HG02943 (cell line): Measurements from ENCODE around the gene PPP1R14B.
A peak's percentile ranks its signal among the peaks of the same experiment; 100 is the strongest.

ENCODE experiments used
- ATAC-seq: cut with Tn5 transposase; IDR thresholded peaks from one replicate; pipeline ENCODE4 v1.9.1; 2021; ENCODE audit warnings: mild to moderate bottlenecking, low read depth, moderate library complexity; ENCODE audit not compliant: unreplicated experiment

PPP1R14B gene

DNA sequence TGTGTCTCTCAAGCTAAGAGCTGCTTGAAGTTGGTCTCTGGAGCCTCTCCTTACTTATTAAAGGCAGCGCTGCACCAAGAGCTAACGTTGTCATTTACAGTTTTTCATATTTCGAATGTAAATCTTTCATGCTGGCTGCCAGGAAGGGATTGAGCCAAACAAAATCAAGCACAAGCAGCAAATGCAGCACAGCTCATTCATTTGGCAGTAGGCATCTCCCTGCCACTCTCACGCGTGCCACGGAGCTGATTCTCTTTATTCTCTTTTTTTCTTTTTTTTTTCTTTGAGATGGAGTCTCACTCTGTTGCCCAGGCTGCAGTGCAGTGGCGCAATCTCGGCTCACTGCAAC lies 13.8 kb downstream of the PPP1R14B start:
- no peak for ATAC-seq

DNA sequence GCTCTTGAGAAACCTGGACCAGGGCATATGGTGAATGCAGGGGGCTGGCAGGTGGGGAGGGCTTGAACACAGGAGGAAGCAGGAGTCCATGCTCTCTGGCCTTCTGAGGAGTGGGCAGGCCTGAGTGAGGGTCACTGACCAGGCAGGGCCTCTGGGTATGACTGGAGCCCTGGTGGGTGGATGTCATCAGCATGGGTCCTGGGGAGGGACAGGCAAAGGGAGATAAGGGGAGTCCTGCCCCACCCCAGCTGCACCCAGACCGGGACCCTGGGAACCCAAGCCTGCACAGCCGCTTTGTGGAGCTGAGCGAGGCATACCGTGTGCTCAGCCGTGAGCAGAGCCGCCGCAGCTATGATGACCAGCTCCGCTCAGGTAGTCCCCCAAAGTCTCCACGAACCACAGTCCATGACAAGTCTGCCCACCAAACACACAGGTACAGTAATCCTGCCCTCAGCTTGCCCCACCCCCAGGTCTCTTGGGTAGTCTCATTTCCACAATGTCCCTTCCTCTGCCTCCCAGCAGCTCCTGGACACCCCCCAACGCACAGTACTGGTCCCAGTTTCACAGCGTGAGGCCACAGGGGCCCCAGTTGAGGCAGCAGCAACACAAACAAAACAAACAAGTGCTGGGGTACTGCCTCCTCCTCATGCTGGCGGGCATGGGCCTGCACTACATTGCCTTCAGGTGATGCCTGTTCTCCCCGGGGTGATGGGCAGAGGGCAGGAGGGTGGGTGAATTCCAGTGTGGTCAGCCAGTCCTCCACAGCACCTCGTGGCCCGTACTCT lies 14.4 kb downstream of the PPP1R14B start:
- no peak for ATAC-seq

DNA sequence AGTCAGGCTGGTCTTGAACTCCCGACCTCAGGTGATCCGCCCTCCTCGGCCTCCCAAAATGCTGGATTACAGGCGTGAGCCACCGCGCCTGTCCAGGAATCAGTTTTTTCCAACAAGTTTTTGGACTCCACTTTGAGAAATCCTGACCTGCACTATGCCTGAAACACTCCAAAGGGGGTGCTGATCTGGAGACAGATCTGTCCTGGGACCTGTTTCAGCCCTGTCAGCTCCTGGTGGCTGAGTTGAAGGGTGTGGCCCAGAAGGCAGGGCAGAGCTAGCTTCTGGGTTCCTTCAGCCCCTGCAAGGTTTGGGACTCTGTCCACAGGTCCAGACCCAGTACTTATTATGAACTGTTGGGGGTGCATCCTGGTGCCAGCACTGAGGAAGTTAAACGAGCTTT lies 15.2 kb downstream of the PPP1R14B start:
- ATAC-seq = no peak

DNA sequence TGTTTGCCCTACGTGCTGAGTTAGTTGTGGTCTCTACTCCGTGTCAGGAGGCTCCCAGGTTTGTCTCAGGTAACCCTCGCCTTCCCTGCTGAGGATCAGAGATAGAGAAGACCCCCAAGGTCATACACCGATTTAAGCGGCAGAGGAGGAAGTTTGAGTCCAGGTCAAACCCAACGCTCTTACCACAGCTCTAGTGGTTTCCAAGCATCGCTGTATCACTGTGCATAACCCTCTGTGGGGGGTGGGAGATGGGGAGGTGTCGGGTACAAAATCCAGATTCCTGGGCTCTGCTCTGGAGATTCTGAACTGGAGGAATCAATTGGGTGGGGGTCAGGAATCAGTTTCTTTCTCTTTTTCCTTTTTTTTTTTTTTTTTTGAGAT lies 15.8 kb downstream of the PPP1R14B start:
- no peak for ATAC-seq

DNA sequence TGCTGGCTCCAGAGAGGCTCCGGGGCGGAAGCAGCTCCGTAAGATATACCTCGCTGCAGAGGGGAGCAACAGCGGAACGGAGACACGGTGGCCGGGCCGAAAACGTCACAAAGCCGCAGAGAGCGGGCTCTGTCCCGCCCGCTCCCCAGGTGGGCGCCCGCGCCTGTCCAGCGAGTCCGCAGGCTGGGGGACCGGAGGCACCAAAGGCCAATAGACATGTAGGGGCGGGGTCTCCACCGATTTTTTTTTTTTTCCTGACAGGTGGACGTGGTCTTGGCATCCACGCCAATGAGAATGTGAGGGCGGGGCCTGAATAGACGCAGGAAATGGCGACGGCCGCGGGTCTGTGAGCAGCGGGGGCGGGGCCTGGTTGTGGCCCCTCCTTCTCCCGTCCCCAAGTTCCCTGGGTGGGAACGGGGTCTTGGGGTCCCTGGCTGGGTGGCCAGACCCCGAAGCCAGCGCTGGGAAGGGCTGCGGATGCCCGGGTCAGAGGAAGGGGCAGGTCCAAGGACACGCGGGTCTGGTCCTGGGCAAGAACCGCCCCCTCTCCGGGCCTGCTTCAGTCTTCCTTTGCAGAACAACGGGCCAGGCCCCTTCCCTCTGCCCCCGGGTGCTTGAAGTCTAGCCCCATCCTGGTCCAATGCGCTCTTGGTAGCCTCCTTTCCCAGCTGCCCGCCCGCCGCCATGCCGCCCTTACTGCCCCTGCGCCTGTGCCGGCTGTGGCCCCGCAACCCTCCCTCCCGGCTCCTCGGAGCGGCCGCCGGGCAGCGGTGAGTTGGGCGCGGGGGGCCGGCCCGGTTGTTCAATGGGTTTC lies 16.4 kb downstream of the PPP1R14B start, which contains the start of gene DNAJC4:
TSS of gene DNAJC4 (plus strand) at position 378 of the 814 bp plus-strand sequence. CDS start at position 685, 307 bp downstream.
- no peak for ATAC-seq

DNA sequence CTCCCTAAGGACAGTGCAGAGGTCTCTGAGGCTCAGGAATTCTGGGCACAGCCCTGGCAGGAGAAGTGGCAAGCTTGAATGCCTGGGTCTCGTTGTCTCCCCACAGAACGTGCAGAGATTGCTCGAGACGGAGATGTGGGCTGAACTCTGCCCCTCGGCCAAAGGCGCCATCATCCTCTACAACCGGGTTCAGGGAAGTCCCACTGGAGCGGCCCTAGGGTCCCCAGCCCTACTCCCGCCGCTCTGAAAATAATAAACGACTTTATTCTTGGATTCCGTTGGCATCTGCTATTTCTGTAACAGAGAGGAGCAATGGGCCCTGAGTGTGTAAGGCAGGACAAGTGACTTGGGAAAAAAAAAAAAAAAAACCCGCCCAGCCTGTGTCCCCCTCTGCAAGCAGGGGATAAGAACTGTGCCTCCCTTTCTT lies 17.0 kb downstream of the PPP1R14B start:
- no peak for ATAC-seq

DNA sequence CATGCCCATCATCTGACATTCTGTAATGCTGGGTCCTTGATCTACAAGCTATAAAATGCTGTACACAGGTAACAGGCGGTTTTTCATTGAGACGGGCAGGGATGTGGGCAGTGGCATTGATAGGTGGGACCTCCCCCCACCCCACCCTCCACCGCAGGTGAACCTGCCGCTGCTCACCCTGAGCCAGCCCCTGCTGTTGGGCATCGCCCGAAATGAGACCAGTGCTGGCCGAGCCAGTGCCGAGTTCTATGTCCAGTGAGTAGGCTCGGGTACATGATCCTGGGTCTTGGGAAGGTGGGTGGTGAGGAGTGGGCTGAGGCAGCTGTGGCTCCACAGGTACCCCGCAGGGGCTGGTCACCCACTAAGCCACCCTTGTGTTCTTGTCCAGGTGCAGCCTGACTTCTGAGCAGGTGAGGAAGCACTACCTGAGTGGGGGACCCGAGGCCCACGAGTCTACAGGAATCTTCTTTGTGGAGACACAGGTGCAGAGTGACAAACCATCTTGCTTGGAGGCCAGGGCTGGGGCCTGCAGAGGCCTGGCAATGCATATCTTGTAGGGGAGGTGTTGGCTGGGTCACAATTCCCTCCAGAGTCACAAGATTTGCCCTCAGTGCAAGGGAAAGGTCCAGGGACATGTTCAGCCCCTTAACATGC lies 17.5 kb downstream of the PPP1R14B start:
- ATAC-seq = no peak

DNA sequence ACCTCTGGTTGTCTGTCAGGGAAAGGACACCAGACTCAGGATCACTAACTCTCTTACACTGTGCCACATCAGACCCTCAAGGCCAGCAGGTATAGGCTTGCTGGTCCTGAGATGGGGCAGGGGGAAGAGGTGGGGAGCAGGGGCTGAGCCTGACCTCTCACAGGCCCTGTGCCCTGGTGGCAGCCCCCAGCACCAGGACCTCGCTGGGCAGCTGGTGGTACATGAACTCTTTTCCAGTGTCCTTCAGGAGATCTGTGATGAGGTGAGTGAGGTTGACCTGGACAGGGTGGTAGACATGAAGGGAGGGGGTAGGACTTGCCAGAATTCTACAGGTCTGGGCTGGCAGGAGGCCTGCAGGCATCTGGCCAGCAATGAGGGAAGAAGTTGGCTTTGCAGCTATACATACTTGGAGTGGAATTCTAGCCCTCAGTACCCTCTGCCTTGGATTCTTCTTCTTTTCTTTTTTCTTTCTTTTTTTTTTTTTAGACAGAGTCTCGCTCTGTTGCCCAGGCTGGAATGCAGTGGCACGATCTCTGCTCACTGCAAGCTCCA lies 19.3 kb downstream of the PPP1R14B start:
- no peak for ATAC-seq

DNA sequence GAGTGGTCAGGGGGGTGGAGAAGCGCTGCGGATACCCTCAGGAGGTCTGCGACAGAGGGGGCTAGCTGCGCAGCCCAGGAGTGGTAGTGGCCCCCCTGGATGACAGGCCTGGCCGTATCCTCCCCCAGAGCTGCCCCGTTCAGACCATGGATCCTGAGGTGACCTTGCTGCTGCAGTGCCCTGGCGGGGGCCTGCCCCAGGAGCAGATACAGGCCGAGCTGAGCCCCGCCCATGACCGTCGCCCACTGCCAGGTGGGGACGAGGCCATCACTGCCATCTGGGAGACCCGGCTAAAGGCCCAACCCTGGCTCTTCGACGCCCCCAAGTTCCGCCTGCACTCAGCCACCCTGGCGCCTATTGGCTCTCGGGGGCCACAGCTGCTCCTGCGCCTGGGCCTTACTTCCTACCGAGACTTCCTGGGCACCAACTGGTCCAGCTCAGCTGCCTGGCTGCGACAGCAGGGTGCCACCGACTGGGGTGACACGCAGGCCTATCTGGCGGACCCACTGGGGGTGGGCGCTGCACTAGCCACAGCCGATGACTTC lies 20.2 kb downstream of the PPP1R14B start:
- ATAC-seq = no peak

DNA sequence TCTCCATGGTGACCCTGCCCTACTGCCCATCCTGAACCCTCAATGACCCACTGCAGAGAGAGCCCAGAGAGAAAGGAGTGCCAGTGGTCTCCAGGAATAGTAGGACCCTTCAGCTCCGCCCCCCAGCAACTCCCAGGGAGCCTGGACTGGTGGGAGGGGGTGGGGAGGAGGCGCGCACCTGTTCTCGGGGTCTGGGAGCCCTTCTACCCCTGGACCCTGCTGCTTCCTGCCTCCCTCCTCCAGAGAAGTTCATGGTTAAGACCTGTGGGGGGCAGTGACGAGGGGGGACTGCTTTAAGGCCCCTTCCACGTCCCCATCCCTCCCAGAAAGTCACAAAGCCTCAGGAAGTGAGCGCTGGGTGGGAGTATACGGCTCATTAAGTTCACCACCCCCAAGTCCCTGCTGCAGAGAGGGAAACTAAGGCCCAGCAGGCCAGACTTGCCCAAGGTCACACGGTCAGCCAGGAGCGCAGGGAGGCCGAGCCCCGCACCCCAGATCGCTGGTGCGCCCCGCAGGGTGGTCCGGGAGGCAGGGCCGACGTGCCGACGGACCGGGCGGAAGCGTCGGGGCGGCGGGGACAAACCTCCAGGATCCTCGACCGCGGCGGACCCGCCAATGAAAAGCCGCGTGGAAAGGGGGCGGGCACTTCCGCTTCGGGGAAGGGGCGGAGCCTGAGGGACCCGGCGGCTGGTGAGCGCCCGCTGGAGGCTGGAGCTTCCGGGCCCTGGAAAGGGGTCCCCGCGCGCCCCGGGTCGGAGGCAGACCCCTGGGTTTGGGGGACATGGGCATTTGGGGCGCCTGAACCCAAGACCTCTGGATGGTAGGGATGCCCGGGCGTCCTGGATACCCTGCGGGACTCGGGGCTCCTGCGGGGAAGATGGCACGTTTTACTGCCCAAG lies 20.9 kb downstream of the PPP1R14B start, which contains the start of the genes NUDT22 and TRPT1:
TSS of gene NUDT22 (plus strand) at position 667 of the 899 bp plus-strand sequence. CDS start 379 bp downstream, outside the sequence.
TSS of gene TRPT1 (minus strand) at position 579 of the 899 bp plus-strand sequence. CDS start at position 253, 326 bp downstream.
- ATAC-seq = peak; percentile 34

DNA sequence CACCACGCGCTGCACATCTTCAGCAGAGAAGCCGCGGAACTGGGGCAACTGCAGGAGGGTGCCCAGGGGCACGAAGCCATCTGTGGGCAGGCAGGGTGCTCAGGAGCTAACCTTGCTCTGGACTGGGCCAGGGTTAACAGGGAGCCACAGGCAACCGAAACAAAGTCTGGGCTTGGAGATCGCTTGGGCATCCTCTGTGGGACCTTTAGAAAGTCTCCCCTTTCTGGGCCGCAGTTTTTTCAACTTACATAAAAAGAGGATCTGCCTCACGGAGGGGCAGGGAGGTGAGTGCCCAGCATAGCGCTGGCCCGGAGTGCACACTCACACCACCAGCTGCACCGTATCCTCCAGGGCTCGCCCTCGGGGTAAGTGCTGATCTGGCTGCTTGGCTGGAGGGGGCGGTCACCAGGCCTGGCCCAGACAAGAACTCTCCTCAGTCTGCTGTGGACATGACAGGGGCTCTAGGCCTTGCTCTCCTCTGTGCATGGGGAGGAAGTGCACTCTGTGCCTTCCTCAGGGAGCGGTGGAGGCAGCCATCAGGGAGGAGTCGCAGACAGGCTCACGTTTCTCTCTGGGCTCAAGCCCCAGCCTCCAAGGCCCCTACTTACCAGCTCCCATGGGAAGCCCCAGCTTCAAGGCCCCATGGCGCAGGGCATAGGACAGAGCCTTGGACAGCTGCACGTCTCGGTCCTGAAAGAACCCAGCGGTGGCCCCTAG lies 21.7 kb downstream of the PPP1R14B start:
- ATAC-seq = no peak

DNA sequence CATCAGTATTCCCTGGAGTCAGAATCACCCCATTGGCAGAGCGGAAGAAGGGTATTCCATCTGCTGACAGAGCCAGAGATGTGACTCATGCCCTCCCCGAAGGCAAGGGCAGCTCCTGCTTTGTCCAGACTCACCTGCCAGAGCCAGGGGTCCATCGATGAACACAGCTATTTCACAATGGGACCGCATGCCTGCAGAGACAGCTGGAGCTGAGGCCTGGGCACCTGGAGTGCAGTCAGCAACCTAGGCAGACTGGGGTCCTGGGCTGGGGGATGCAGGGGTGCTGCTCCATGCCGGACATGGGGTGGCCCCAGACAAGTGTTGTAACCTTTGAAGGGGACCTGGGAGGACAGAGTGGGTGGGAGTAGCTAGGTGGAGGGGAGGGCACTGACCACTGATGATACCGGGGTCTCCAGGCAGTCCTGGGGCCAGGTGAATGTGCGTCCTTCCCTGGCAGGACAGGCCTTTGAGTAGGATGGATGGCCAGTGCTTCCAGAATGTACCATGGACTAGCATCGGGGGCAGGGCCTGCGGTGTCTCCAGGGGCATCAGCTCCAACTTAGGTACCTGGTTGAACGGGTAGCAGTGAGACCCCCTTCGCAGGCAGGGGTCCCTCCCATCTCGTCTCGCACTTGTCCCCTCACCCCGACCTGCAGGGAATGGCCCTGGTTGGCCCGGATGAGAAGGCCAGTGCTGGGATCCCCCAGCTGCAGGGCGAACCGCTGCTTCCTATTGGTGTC lies 22.4 kb downstream of the PPP1R14B start:
- no peak for ATAC-seq

DNA sequence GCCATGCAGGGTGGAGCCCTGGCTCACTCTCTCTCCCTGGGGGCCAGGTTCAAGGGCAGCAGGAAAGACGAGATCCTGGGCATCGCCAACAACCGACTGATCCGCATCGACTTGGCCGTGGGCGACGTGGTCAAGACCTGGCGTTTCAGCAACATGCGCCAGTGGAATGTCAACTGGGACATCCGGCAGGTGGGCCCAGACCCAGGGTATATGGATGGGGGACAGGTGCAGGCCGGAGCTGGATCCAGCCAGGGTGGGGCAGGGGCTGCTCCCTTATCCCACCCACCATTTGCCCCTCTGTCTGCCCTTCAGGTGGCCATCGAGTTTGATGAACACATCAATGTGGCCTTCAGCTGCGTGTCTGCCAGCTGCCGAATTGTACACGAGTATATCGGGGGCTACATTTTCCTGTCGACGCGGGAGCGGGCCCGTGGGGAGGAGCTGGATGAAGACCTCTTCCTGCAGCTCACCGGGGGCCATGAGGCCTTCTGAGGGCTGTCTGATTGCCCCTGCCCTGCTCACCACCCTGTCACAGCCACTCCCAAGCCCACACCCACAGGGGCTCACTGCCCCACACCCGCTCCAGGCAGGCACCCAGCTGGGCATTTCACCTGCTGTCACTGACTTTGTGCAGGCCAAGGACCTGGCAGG lies 23.6 kb downstream of the PPP1R14B start:
- no peak for ATAC-seq

DNA sequence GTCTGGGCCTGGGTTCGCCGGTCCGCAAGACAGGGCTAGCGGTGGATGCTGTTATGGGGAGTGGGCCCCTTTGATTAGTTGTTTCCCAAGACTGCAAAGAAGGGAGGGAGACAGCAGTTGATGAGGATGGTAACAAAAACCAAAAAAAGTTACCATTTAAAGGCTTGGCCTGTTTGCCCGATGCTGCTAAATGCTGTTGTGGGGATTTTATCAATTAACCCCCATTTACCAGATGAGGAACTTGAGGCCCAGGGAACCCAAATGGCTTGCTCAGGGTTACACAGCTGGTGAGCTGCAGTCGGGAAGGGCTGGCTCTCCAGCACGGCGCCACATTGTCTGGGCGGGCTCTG lies 24.1 kb downstream of the PPP1R14B start:
- no peak for ATAC-seq

DNA sequence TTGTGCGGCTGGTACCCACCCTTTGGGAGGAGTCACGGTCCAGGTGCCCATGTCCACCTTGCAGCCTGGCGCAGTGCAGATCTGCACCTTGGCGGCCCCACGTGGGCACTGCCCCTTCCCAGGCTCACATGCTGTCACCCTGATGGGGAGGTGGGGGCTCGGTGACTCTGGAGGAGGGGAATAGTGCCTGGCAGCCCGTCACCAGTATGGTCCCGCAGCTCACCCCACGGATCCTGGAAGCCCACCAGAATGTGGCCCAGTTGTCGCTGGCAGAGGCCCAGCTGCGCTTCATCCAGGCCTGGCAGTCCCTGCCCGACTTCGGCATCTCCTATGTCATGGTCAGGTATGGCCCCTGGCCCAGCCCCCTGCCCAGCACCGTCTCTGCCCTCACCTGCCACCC lies 25.9 kb downstream of the PPP1R14B start:
- no peak for ATAC-seq

DNA sequence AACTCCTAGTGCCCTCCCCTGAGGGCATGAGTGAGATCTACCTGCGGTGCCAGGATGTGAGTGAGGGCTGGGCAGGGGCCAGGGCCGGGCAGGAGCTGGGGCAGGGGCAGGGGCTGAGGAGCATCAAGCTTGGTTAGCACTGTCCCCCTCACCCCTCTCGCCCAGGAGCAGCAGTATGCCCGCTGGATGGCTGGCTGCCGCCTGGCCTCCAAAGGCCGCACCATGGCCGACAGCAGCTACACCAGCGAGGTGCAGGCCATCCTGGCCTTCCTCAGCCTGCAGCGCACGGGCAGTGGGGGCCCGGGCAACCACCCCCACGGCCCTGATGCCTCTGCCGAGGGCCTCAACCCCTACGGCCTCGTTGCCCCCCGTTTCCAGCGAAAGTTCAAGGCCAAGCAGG lies 26.5 kb downstream of the PPP1R14B start:
- ATAC-seq = no peak

DNA sequence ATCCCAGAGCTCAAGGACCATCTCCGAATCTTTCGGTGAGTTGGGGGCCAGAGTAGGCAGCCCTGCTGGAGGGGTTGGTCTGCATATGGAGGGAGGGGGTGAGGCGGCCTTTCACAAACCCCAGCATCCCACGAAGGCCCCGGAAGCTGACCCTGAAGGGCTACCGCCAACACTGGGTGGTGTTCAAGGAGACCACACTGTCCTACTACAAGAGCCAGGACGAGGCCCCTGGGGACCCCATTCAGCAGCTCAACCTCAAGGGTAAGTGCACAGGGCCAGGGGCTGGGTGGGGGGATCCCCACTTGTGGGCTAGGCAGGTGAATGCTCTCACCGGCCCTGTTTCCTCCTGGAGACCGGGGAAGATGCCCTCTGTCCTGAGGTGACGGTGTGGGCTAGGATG lies 27.0 kb downstream of the PPP1R14B start:
- ATAC-seq = no peak

DNA sequence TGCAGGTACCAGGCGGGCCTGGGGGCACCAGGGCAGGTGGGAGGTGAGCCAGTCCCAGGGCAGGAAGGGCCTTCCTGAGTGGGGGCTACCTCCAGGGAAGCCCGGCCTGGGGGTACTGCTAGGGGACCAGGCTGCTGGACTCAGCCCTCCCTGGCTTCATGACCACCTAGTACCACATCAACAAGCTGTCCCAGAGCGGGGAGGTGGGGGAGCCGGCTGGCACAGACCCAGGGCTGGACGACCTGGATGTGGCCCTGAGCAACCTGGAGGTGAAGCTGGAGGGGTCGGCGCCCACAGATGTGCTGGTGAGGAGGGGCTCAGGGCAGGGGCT lies 27.4 kb downstream of the PPP1R14B start:
- no peak for ATAC-seq
